H9 (cell line): ENCODE results near the gene WDR75. TPM values are rescaled to one million over a fixed set of nuclear protein-coding genes. Genes with fewer than 3 reads are reported as not detected.
"Not testable (repeated sequence)": the region's sequence is repeated elsewhere in the genome, so short reads cannot be mapped to it uniquely, and the experiment has no call there.

Experiments used
- DNase-seq: peaks from one replicate; pipeline ENCODE4 v3.0.0-alpha.2; 2017
- H2AFZ ChIP-seq: one replicate; pipeline ENCODE4 v1.6.1; 2013; ENCODE audit warnings: mild to moderate bottlenecking, low read length, control low read depth, moderate library complexity
- H2AK5ac ChIP-seq: 2 replicates; pipeline ENCODE4 v1.6.1; 2013; ENCODE audit warnings: low read length, control low read depth, mixed read lengths; ENCODE audit not compliant: insufficient read length
- H2BK120ac ChIP-seq: one replicate; pipeline ENCODE4 v1.6.1; 2013; ENCODE audit warnings: low read depth, mild to moderate bottlenecking, low read length, control low read depth, inconsistent platforms; ENCODE audit not compliant: poor library complexity, severe bottlenecking
- H2BK12ac ChIP-seq: 2 replicates; pipeline ENCODE4 v1.6.1; 2013; ENCODE audit warnings: low read length, control low read depth, mixed read lengths, low read depth; ENCODE audit not compliant: insufficient read length
- H2BK15ac ChIP-seq: 2 replicates; pipeline ENCODE4 v1.6.1; 2013; ENCODE audit warnings: low read depth, low read length, control low read depth
- H2BK20ac ChIP-seq: one replicate; pipeline ENCODE4 v1.6.1; 2013; ENCODE audit warnings: low read depth, mild to moderate bottlenecking, low read length, control low read depth, inconsistent platforms; ENCODE audit not compliant: poor library complexity, severe bottlenecking
- H2BK5ac ChIP-seq: 2 replicates; pipeline ENCODE4 v1.6.1; 2013; ENCODE audit warnings: low read length, control low read depth, mixed read lengths; ENCODE audit not compliant: insufficient read length
- H3K14ac ChIP-seq: 2 replicates; pipeline ENCODE4 v1.6.1; 2013; ENCODE audit warnings: low read length, control low read depth; ENCODE audit not compliant: insufficient read depth
- H3K18ac ChIP-seq: 2 replicates; pipeline ENCODE4 v1.6.1; 2013; ENCODE audit warnings: low read depth, mild to moderate bottlenecking, mixed read lengths, low read length, control low read depth; ENCODE audit not compliant: insufficient read length
- H3K23ac ChIP-seq: 2 replicates; pipeline ENCODE4 v1.6.1; 2013; ENCODE audit warnings: low read length, control low read depth, mixed read lengths, low read depth; ENCODE audit not compliant: insufficient read length
- H3K23me2 ChIP-seq: 2 replicates; pipeline ENCODE4 v1.6.1; 2013; ENCODE audit warnings: low read depth, mild to moderate bottlenecking, mixed read lengths, low read length, control low read depth; ENCODE audit not compliant: insufficient read length, poor library complexity, severe bottlenecking
- H3K27ac ChIP-seq: 2 replicates; pipeline ENCODE4 v1.5.1; 2013; ENCODE audit warnings: low read length, control low read depth, mixed read lengths, low read depth; ENCODE audit not compliant: insufficient read length
- H3K27me3 ChIP-seq: 2 replicates; pipeline ENCODE4 v1.6.1; 2013; ENCODE audit warnings: low read length, control low read depth, inconsistent platforms; ENCODE audit not compliant: insufficient read depth
- H3K4ac ChIP-seq: 2 replicates; pipeline ENCODE4 v1.6.1; 2013; ENCODE audit warnings: low read depth, mild to moderate bottlenecking, control low read depth, inconsistent platforms, low read length, moderate library complexity
- H3K4me1 ChIP-seq: 2 replicates; pipeline ENCODE4 v1.6.1; 2013; ENCODE audit warnings: low read length, control low read depth, inconsistent platforms; ENCODE audit not compliant: insufficient read depth
- H3K4me2 ChIP-seq: 2 replicates; pipeline ENCODE4 v1.6.1; 2013; ENCODE audit warnings: low read length, control low read depth, mixed read lengths; ENCODE audit not compliant: insufficient read length, insufficient read depth
- H3K56ac ChIP-seq: 2 replicates; pipeline ENCODE4 v1.6.1; 2013; ENCODE audit warnings: low read depth, mild to moderate bottlenecking, mixed read lengths, low read length, control low read depth; ENCODE audit not compliant: insufficient read length
- H3K79me1 ChIP-seq: 2 replicates; pipeline ENCODE4 v1.6.1; 2013; ENCODE audit warnings: low read depth, mild to moderate bottlenecking, moderate library complexity, low read length, control low read depth, inconsistent platforms; ENCODE audit not compliant: insufficient read depth, poor library complexity, severe bottlenecking
- H3K79me2 ChIP-seq: 2 replicates; pipeline ENCODE4 v1.6.1; 2013; ENCODE audit warnings: low read length, control low read depth, inconsistent platforms; ENCODE audit not compliant: insufficient read depth
- H3K9ac ChIP-seq: 2 replicates; pipeline ENCODE4 v1.6.1; 2013; ENCODE audit warnings: low read length, control low read depth, mixed read lengths; ENCODE audit not compliant: insufficient read length; ENCODE audit errors: extremely low read depth
- H3K9me3 ChIP-seq: one replicate; pipeline ENCODE4 v1.6.1; 2013; ENCODE audit warnings: low read depth, low read length, inconsistent platforms; ENCODE audit not compliant: control insufficient read depth
- H3T11ph ChIP-seq: one replicate; pipeline ENCODE4 v1.6.1; 2013; ENCODE audit warnings: mild to moderate bottlenecking, low read length, control low read depth, inconsistent platforms
- H4K20me1 ChIP-seq: one replicate; pipeline ENCODE4 v1.6.1; 2013; ENCODE audit not compliant: control insufficient read depth, insufficient read length, insufficient read depth
- H4K5ac ChIP-seq: 2 replicates; pipeline ENCODE4 v1.6.1; 2013; ENCODE audit warnings: low read depth, mild to moderate bottlenecking, mixed read lengths, low read length, control low read depth; ENCODE audit not compliant: insufficient read length
- H4K8ac ChIP-seq: replicated peaks from 2 replicates; pipeline ENCODE4 v1.6.1; 2013; ENCODE audit warnings: low read length, control low read depth, mixed read lengths, low read depth; ENCODE audit not compliant: insufficient read length
- H4K91ac ChIP-seq: 2 replicates; pipeline ENCODE4 v1.6.1; 2013; ENCODE audit warnings: low read depth, mild to moderate bottlenecking, moderate library complexity, mixed read lengths, low read length, control low read depth; ENCODE audit not compliant: insufficient read length
- H3K27ac Mint-ChIP-seq, 3 experiments: 2 replicates in 2 of 3; 3 replicates in 1 of 3; pipeline ENCODE4 v1.8.0; 2020 to 2021; ENCODE audit warnings: mixed read lengths in 3 of 3, mild to moderate bottlenecking in 1 of 3, moderate library complexity in 1 of 3
- H3K27me3 Mint-ChIP-seq: 2 replicates; pipeline ENCODE4 v1.8.0; 2021; ENCODE audit warnings: low read depth, mild to moderate bottlenecking, moderate library complexity, mixed read lengths
- H3K36me3 Mint-ChIP-seq, 3 experiments: 2 replicates in 2 of 3; 3 replicates in 1 of 3; pipeline ENCODE4 v1.8.0; 2020 to 2021; ENCODE audit warnings: low read depth in 3 of 3, mixed read lengths in 3 of 3; ENCODE audit not compliant: insufficient read depth in 1 of 3
- H3K4me1 Mint-ChIP-seq, 2 experiments: 2 replicates each; pipeline ENCODE4 v1.8.0; 2020; ENCODE audit warnings: mixed read lengths in 2 of 2
- H3K4me3 Mint-ChIP-seq, 2 experiments: 2 replicates in 1 of 2; 3 replicates in 1 of 2; pipeline ENCODE4 v1.8.0; 2020 to 2021; ENCODE audit warnings: mild to moderate bottlenecking in 2 of 2, mixed read lengths in 2 of 2, moderate library complexity in 1 of 2
- H3K9me3 Mint-ChIP-seq, 2 experiments: 2 replicates in 1 of 2; 3 replicates in 1 of 2; pipeline ENCODE4 v1.8.0; 2020; ENCODE audit warnings: mild to moderate bottlenecking in 2 of 2, mixed read lengths in 2 of 2, moderate library complexity in 1 of 2
- WGBS: extraction: QIAGEN DNeasy Blood & Tissue Kit; methylation state at CpG from one replicate; pipeline ENCODE4 v1.1.7; 2013; ENCODE audit warnings: missing lambda C conversion rate, low lambda C conversion rate, mixed read lengths; ENCODE audit not compliant: insufficient read length; ENCODE audit errors: extremely low coverage; 5-methylcytosine and 5-hydroxymethylcytosine counted together
- total RNA-seq: library from RNA; stranded (reverse); gene quantifications from 2 replicates; pipeline ENCODE4 v1.2.1, GENCODE V29; 2021

WDR75 gene
- total RNA-seq, 1 experiment from 2014 or later: 80.6 TPM

- DNase-seq, H3T11ph ChIP-seq, H3K4me1 ChIP-seq, H3K27ac ChIP-seq, H4K8ac ChIP-seq, H3K9ac ChIP-seq, H4K5ac ChIP-seq, H2BK12ac ChIP-seq, H2BK20ac ChIP-seq, H2BK120ac ChIP-seq, H2AFZ ChIP-seq, H3K18ac ChIP-seq, H3K9me3 Mint-ChIP-seq, H3K56ac ChIP-seq, H3K36me3 Mint-ChIP-seq, H4K20me1 ChIP-seq, H2BK15ac ChIP-seq, H3K9me3 ChIP-seq, H3K79me2 ChIP-seq, H3K14ac ChIP-seq, H3K4ac ChIP-seq, H3K23me2 ChIP-seq, H2AK5ac ChIP-seq, H3K4me3 Mint-ChIP-seq, H3K4me2 ChIP-seq, H3K27me3 ChIP-seq, H2BK5ac ChIP-seq, H3K4me1 Mint-ChIP-seq, H3K27ac Mint-ChIP-seq, H3K23ac ChIP-seq, H4K91ac ChIP-seq, H3K79me1 ChIP-seq: not testable (repeated sequence)
- no CpG with 5 or more reads among the region's 4 CpGs for WGBS
- H3K27me3 Mint-ChIP-seq: peaks cover 11% of the 10 kb centered on the region
Measured at GRCh38 chr2:189435803-189436202, 5.5 kb upstream of the WDR75 start.
